HepG2 (cell line): Measurements from ENCODE around the gene CNRIP1. TPM values are rescaled to one million over a fixed set of nuclear protein-coding genes. Genes with fewer than 3 reads are reported as not detected.

Experiments
- BCL6 ChIP-seq: IDR thresholded peaks from 2 replicates; pipeline ENCODE4 v1.6.1; 2016; ENCODE audit warnings: missing genetic modification reagents, missing compliant biosample characterization
- ETV5 ChIP-seq: IDR thresholded peaks from 2 replicates; pipeline ENCODE4 v1.6.1; 2018; ENCODE audit warnings: missing biosample characterization, missing genetic modification reagents, inconsistent platforms, borderline replicate concordance
- EZH2 ChIP-seq: conservative IDR thresholded peaks from 2 replicates; pipeline ENCODE4 v1.6.1; 2012; ENCODE audit warnings: mild to moderate bottlenecking, low read depth, low read length, moderate library complexity
- IKZF5 ChIP-seq: IDR thresholded peaks from 2 replicates; pipeline ENCODE4 v1.6.1; 2018; ENCODE audit warnings: missing genetic modification reagents, mild to moderate bottlenecking, missing compliant biosample characterization
- MAFG ChIP-seq: sonication (generic); formaldehyde crosslinking; IDR thresholded peaks from 2 replicates; pipeline ENCODE4 v1.5.1; 2020; ENCODE audit warnings: mild to moderate bottlenecking, missing genetic modification reagents
- MAZ ChIP-seq, 2 experiments: sonication (generic) in 1 of 2; formaldehyde crosslinking in 1 of 2; IDR thresholded peaks; 2 replicates each; pipeline versions ENCODE4 v1.5.0 to v1.6.1; 2012 to 2020; ENCODE audit warnings: low read depth in 2 of 2, mild to moderate bottlenecking in 2 of 2, borderline replicate concordance in 1 of 2, improper control_type of control experiment in 1 of 2, low read length in 1 of 2, missing genetic modification reagents in 1 of 2, moderate library complexity in 1 of 2
- MTA1 ChIP-seq: sonication (generic); formaldehyde crosslinking; IDR thresholded peaks from 2 replicates; pipeline ENCODE4 v1.4.0; 2020; ENCODE audit warnings: missing genetic modification reagents, mild to moderate bottlenecking, borderline replicate concordance
- NFYC ChIP-seq: IDR thresholded peaks from 2 replicates; pipeline ENCODE4 v1.6.1; 2016; ENCODE audit warnings: missing genetic modification reagents, missing compliant biosample characterization
- SNAI1 ChIP-seq: sonication (generic); formaldehyde crosslinking; IDR thresholded peaks from 2 replicates; pipeline ENCODE4 v1.5.0; 2020; ENCODE audit warnings: mild to moderate bottlenecking, missing genetic modification reagents, borderline replicate concordance
- TFDP1 ChIP-seq: IDR thresholded peaks from 2 replicates; pipeline ENCODE4 v1.6.1; 2016; ENCODE audit warnings: missing compliant biosample characterization, missing genetic modification reagents, borderline replicate concordance
- THYN1 ChIP-seq: sonication (generic); formaldehyde crosslinking; IDR thresholded peaks from 2 replicates; pipeline ENCODE4 v1.8.1; 2023; ENCODE audit warnings: low read depth, mild to moderate bottlenecking, moderate library complexity, missing genetic modification reagents, borderline replicate concordance
- ZC3H13 ChIP-seq: sonication (generic); formaldehyde crosslinking; IDR thresholded peaks from 2 replicates; pipeline ENCODE4 v1.8.1; 2023; ENCODE audit warnings: mild to moderate bottlenecking, missing genetic modification reagents, moderate library complexity
- ZNF34 ChIP-seq: sonication (generic); formaldehyde crosslinking; IDR thresholded peaks from 2 replicates; pipeline ENCODE4 v1.4.0; 2020; ENCODE audit warnings: mild to moderate bottlenecking, missing genetic modification reagents, borderline replicate concordance
- ZNF354B ChIP-seq: sonication (generic); formaldehyde crosslinking; IDR thresholded peaks from 2 replicates; pipeline ENCODE4 v1.8.0; 2022; ENCODE audit warnings: mild to moderate bottlenecking, missing genetic modification reagents
- ZNF558 ChIP-seq: sonication (generic); formaldehyde crosslinking; IDR thresholded peaks from 2 replicates; pipeline ENCODE4 v1.9.0; 2022; ENCODE audit warnings: mild to moderate bottlenecking, missing genetic modification reagents, borderline replicate concordance
- ZNF687 ChIP-seq: sonication (generic); formaldehyde crosslinking; IDR thresholded peaks from 2 replicates; pipeline ENCODE4 v1.5.1; 2020; ENCODE audit warnings: mild to moderate bottlenecking, missing genetic modification reagents, moderate library complexity
- ZNF784 ChIP-seq: sonication (generic); formaldehyde crosslinking; IDR thresholded peaks from 2 replicates; pipeline ENCODE4 v1.5.1; 2020; ENCODE audit warnings: missing genetic modification reagents, mild to moderate bottlenecking, borderline replicate concordance
- ZNF790 ChIP-seq: sonication (generic); formaldehyde crosslinking; IDR thresholded peaks from 2 replicates; pipeline ENCODE4 v1.8.0; 2022; ENCODE audit warnings: missing genetic modification reagents, mild to moderate bottlenecking, borderline replicate concordance
- polyA plus RNA-seq, 8 experiments: library from polyadenylated mRNA; depleted of rRNA in 3 of 8; stranded (reverse) in 7 of 8; unstranded in 1 of 8; fragments of >200 nt; fragmentation: Illumina TruSeq in 4 of 8; extraction: Trizol in 4 of 8; gene quantifications; 2 replicates each; pipeline versions ENCODE4 v1.2.1 to v1.2.3, GENCODE V29; 2011 to 2016; ENCODE audit warnings: low read depth in 4 of 8, missing spikeins in 1 of 8, mixed read lengths in 1 of 8; ENCODE audit not compliant: insufficient read depth in 1 of 8
- total RNA-seq, 5 experiments: library from RNA; depleted of rRNA; stranded (reverse); fragments of >200 nt; fragmentation: Illumina TruSeq; extraction: Trizol; gene quantifications; 2 replicates each; pipeline ENCODE4 v1.2.3, GENCODE V29; 2016; ENCODE audit warnings: low read depth in 1 of 5

The CNRIP1 gene
- total and polyA plus RNA-seq, 2 of the 13 experiments (the other 11 are each of a cell fraction or from before 2014, with no cell fraction given) = not detected

- peak; percentile 92 for TF ChIP-seq ZNF687 (CRISPR knock-in tag)
- peak; percentile 71 for TF ChIP-seq NFYC (CRISPR knock-in tag)
- TF ChIP-seq ETV5 (CRISPR knock-in tag) = peak; percentile 94
- TF ChIP-seq BCL6 (CRISPR knock-in tag) = no peak; the same call in 1 of the 2 replicates
- TF ChIP-seq ZNF558 (CRISPR knock-in tag) = peak; percentile 12; the same call in 1 of the 2 replicates
- TF ChIP-seq MAZ (IDR thresholded peaks at IDR 0.05; ENCODE audit: borderline replicate concordance, low read depth, low read length) = peak; percentile 98; the same call in 1 of the 2 replicates
- TF ChIP-seq MAZ (CRISPR knock-in tag; IDR thresholded peaks at IDR 0.05; ENCODE audit: low read depth) = peak; percentile 96
- no peak for TF ChIP-seq MAFG
- TF ChIP-seq TFDP1 (CRISPR knock-in tag) = peak; percentile 94
- TF ChIP-seq ZNF784 (CRISPR knock-in tag) = no peak
- TF ChIP-seq MTA1 = peak; percentile 61; the same call in 1 of the 2 replicates
- 0 out of 2 replicates have a peak, but pooled peaks have one; percentile 87 for TF ChIP-seq ZNF354B
- TF ChIP-seq IKZF5 (CRISPR knock-in tag) = peak; percentile 88
- no peak for TF ChIP-seq EZH2
- TF ChIP-seq ZNF34 (CRISPR knock-in tag) = no peak
- peak; percentile 86 for TF ChIP-seq ZC3H13 (CRISPR knock-in tag)
- TF ChIP-seq ZNF790 = peak; percentile 28; the same call in 1 of the 2 replicates
- TF ChIP-seq THYN1 (CRISPR knock-in tag) = no peak
- TF ChIP-seq SNAI1 (CRISPR knock-in tag) = peak; percentile 45; the same call in 1 of the 2 replicates
Measured at GRCh38 chr2:68252400-68253218, 67.1 kb downstream of the CNRIP1 start, which contains the start of gene PPP3R1 (continued).
